Osteocyte (in vitro differentiated cells): ENCODE data around the gene PLXNA4. TPM values are rescaled to one million over a fixed set of nuclear protein-coding genes. Genes with fewer than 3 reads are reported as not detected.

Experiments
- DNase-seq: peaks from one replicate; pipeline ENCODE4 v3.0.0; 2021; ENCODE audit warnings: mixed read lengths; ENCODE audit not compliant: unreplicated experiment; ENCODE audit errors: extremely low spot score
- H3K27ac Mint-ChIP-seq: one replicate; pipeline ENCODE4 v1.8.0; 2021; ENCODE audit warnings: mild to moderate bottlenecking, mixed read lengths; ENCODE audit not compliant: unreplicated experiment
- H3K27me3 Mint-ChIP-seq: one replicate; pipeline ENCODE4 v1.8.0; 2021; ENCODE audit warnings: mixed read lengths; ENCODE audit not compliant: unreplicated experiment
- H3K36me3 Mint-ChIP-seq: one replicate; pipeline ENCODE4 v1.8.0; 2021; ENCODE audit warnings: mixed read lengths; ENCODE audit not compliant: unreplicated experiment
- H3K4me1 Mint-ChIP-seq: one replicate; pipeline ENCODE4 v1.8.0; 2021; ENCODE audit warnings: mixed read lengths; ENCODE audit not compliant: unreplicated experiment
- H3K4me3 Mint-ChIP-seq: one replicate; pipeline ENCODE4 v1.8.0; 2021; ENCODE audit warnings: mild to moderate bottlenecking, moderate library complexity, mixed read lengths; ENCODE audit not compliant: unreplicated experiment
- H3K9me3 Mint-ChIP-seq: one replicate; pipeline ENCODE4 v1.8.0; 2021; ENCODE audit warnings: mixed read lengths; ENCODE audit not compliant: unreplicated experiment
- CTCF ChIP-seq: fragments of 200-600 bp; sonication (generic); IDR thresholded peaks from 2 replicates; pipeline ENCODE4 v1.5.0; 2021; ENCODE audit warnings: antibody characterized with exemption, mild to moderate bottlenecking, moderate library complexity
- total RNA-seq: library from RNA; stranded (reverse); gene quantifications from 2 replicates; pipeline ENCODE4 v1.2.1, GENCODE V29; 2021

The PLXNA4 gene
- total RNA-seq, 1 donor from 2014 or later = 59.0 TPM

GRCh38 chr7:132076301-132077035 lies 499.8 kb downstream of the PLXNA4 start:
- DNase-seq = no peak
- H3K27me3 Mint-ChIP-seq = no peaks in the 10 kb centered on the region
- no peak overlapping the region for H3K4me3 Mint-ChIP-seq
- H3K9me3 Mint-ChIP-seq = no peaks in the 10 kb centered on the region
- no peak overlapping the region for H3K27ac Mint-ChIP-seq
- H3K36me3 Mint-ChIP-seq = no peaks in the 10 kb centered on the region
- H3K4me1 Mint-ChIP-seq = peaks cover 3% of the 10 kb centered on the region
- TF ChIP-seq CTCF = no peak

GRCh38 chr7:132075515-132075914 lies 500.8 kb downstream of the PLXNA4 start:
- Mint-ChIP-seq H3K4me3 (no peak overlapping the region), H3K4me1 (peaks cover 3% of the 10 kb centered on the region), H3K36me3 (no peaks in the 10 kb centered on the region), H3K9me3 (no peaks in the 10 kb centered on the region), H3K27ac (no peak overlapping the region), H3K27me3 (no peaks in the 10 kb centered on the region)
- no peak for TF ChIP-seq CTCF
- no peak for DNase-seq

GRCh38 chr7:132073920-132074589 lies 502.2 kb downstream of the PLXNA4 start:
- no peak for DNase-seq
- Mint-ChIP-seq H3K36me3 (no peaks in the 10 kb centered on the region), H3K4me3 (no peak overlapping the region), H3K27me3 (no peaks in the 10 kb centered on the region), H3K9me3 (no peaks in the 10 kb centered on the region), H3K4me1 (peaks cover 3% of the 10 kb centered on the region), H3K27ac (no peak overlapping the region)
- no peak for TF ChIP-seq CTCF
